ENCODE data around the gene CFAP90.

Gene CFAP90

GRCh38 chr5:7878381-7878873 is 27.5 kb upstream of the CFAP90 start:
- in situ Hi-C loops (cut with HindIII; ENCODE audit: low pct_ligation_motif_present, low sequenced_read_pairs): no loop called here
- DNase-seq: peak; percentile 22
- peak overlapping the region; percentile 53 for H3K27ac ChIP-seq
- no peak for TF ChIP-seq CTCF (IDR thresholded peaks at IDR 0.05; ENCODE audit: low read depth, low read length, missing control alignments)
- no peak overlapping the region for H3K4me3 ChIP-seq (ENCODE audit: low read depth, low read length)
- no peaks in the 10 kb centered on the region for H3K27me3 ChIP-seq (replicated peaks)
- H3K36me3 ChIP-seq (replicated peaks): peaks cover 40% of the 10 kb centered on the region

- H3K27ac ChIP-seq: peak overlapping the region; percentile 53
- no peak for TF ChIP-seq CTCF (IDR thresholded peaks at IDR 0.05; ENCODE audit: low read depth, low read length, missing control alignments)
- peaks cover 37% of the 10 kb centered on the region for H3K36me3 ChIP-seq (replicated peaks)
- DNase-seq: peak; percentile 63
- in situ Hi-C loops (cut with HindIII; ENCODE audit: low pct_ligation_motif_present, low sequenced_read_pairs): no loop called here
- H3K27me3 ChIP-seq (replicated peaks): no peaks in the 10 kb centered on the region
- no peak overlapping the region for H3K4me3 ChIP-seq (ENCODE audit: low read depth, low read length)
Observed at GRCh38 chr5:7877851-7878250, 26.9 kb upstream of the CFAP90 start.

GRCh38 chr5:7876867-7877266 is 25.9 kb upstream of the CFAP90 start:
- H3K4me3 ChIP-seq (ENCODE audit: low read depth, low read length): no peak overlapping the region
- H3K27me3 ChIP-seq (replicated peaks): no peaks in the 10 kb centered on the region
- peaks cover 29% of the 10 kb centered on the region for H3K36me3 ChIP-seq (replicated peaks)
- H3K27ac ChIP-seq: peak overlapping the region; percentile 40
- TF ChIP-seq CTCF (IDR thresholded peaks at IDR 0.05; ENCODE audit: low read depth, low read length, missing control alignments): no peak
- in situ Hi-C loops (cut with HindIII; ENCODE audit: low pct_ligation_motif_present, low sequenced_read_pairs): no loop called here
- DNase-seq: peak; percentile 65

- no peak for DNase-seq
- Histone ChIP-seq H3K36me3 (replicated peaks) (peaks cover 20% of the 10 kb centered on the region), H3K27me3 (replicated peaks) (no peaks in the 10 kb centered on the region), H3K27ac (no peak overlapping the region), H3K4me3 (ENCODE audit: low read depth, low read length) (no peak overlapping the region)
- in situ Hi-C loops (cut with HindIII; ENCODE audit: low pct_ligation_motif_present, low sequenced_read_pairs): no loop called here
- TF ChIP-seq CTCF (IDR thresholded peaks at IDR 0.05; ENCODE audit: low read depth, low read length, missing control alignments): no peak
Observed at GRCh38 chr5:7875151-7875550, 24.2 kb upstream of the CFAP90 start.

GRCh38 chr5:7874639-7875038 is 23.7 kb upstream of the CFAP90 start:
- H3K36me3 ChIP-seq (replicated peaks): peaks cover 15% of the 10 kb centered on the region
- H3K27ac ChIP-seq: no peak overlapping the region
- H3K4me3 ChIP-seq (ENCODE audit: low read depth, low read length): no peak overlapping the region
- DNase-seq: no peak
- TF ChIP-seq CTCF (IDR thresholded peaks at IDR 0.05; ENCODE audit: low read depth, low read length, missing control alignments): no peak
- in situ Hi-C loops (cut with HindIII; ENCODE audit: low pct_ligation_motif_present, low sequenced_read_pairs): no loop called here
- no peaks in the 10 kb centered on the region for H3K27me3 ChIP-seq (replicated peaks)

GRCh38 chr5:7873216-7873615 is 22.3 kb upstream of the CFAP90 start:
- H3K4me3 ChIP-seq (ENCODE audit: low read depth, low read length): no peak overlapping the region
- TF ChIP-seq CTCF (IDR thresholded peaks at IDR 0.05; ENCODE audit: low read depth, low read length, missing control alignments): no peak
- H3K27me3 ChIP-seq (replicated peaks): no peaks in the 10 kb centered on the region
- peaks cover 14% of the 10 kb centered on the region for H3K36me3 ChIP-seq (replicated peaks)
- no peak overlapping the region for H3K27ac ChIP-seq
- in situ Hi-C loops (cut with HindIII; ENCODE audit: low pct_ligation_motif_present, low sequenced_read_pairs): no loop called here
- DNase-seq: no peak

Measured in brain microvascular endothelial cell (primary cell).